GM12872 (cell line): ENCODE data around the gene EIF5.

Source experiments
- TF ChIP-seq, protein P1 (sequence below): IDR thresholded peaks from 3 replicates; pipeline ENCODE4 v1.5.1; 2011; ENCODE audit warnings: low read depth, mild to moderate bottlenecking, low read length, moderate library complexity; ENCODE audit not compliant: insufficient read depth

EIF5 gene

DNA sequence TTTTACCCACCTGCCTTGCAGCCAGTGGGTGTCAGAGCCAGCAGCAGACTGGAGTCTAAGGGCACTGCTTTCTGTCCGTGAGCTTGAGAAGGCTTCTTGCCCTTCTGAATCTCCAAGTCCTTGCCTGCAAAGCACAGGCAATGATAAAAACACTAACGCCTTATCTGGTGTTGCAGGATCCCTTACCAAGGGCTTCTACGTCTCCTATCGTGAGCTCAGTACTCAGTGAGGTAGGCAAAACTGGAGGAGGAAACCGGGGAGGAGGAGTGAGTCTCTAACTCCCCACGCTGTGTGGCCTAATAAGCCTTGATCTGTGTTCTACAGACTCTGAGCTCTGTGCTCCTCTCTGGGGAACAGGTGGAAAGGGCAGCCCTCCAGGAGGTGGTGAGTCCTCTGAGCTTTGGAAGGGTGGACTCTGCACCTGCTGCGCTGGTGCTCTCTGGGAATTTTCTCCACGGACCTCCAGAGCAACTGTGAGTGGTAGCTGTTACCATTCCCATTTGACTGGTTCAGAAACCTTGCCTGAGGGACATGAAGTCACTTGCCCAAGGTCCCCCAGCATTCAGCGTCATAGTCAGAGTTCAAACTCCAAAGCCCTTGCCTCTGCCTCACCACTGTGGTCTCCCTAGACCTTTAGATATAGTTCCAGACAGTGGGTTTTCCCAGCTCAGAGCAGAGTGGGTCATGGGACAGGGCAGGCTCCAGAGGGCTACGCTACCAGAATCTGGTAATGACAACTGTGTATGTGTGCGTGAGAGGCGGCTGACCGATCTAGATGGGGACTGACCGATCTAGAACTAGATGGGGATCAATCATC is 44.2 kb downstream of the EIF5 start:
- TF ChIP-seq, protein P1, sequence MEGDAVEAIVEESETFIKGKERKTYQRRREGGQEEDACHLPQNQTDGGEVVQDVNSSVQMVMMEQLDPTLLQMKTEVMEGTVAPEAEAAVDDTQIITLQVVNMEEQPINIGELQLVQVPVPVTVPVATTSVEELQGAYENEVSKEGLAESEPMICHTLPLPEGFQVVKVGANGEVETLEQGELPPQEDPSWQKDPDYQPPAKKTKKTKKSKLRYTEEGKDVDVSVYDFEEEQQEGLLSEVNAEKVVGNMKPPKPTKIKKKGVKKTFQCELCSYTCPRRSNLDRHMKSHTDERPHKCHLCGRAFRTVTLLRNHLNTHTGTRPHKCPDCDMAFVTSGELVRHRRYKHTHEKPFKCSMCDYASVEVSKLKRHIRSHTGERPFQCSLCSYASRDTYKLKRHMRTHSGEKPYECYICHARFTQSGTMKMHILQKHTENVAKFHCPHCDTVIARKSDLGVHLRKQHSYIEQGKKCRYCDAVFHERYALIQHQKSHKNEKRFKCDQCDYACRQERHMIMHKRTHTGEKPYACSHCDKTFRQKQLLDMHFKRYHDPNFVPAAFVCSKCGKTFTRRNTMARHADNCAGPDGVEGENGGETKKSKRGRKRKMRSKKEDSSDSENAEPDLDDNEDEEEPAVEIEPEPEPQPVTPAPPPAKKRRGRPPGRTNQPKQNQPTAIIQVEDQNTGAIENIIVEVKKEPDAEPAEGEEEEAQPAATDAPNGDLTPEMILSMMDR, result no peak

DNA sequence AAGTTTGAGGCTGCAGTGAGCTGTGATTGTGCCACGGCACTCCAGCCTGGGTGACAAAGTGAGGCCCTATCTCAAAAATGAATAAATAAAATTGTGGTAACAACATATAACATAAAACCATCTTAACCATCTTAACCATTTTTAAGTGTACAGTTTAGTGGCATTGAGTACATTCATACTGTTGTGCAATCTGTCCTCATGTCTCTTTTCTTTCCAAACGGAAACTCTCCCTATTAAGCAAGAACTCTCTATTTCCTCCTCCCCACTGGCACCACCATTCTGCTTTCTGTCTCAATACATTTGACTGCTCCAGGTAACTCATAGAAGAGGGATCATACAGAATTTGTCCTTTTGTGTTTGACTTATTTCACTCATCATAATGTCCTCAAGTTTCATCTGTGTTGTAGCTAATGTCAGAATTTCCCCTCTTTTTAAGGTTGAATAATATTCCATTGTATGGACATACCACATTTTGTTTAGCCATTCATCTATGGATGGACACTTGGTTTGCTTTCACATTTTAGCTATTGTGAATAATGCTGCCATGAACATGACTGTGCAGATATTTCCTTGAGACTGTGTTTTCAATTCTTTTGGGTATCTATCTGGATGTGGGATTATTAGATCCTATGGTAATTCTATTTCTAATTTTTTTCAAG is 46.8 kb downstream of the EIF5 start:
- TF ChIP-seq, protein P1, result no peak

DNA sequence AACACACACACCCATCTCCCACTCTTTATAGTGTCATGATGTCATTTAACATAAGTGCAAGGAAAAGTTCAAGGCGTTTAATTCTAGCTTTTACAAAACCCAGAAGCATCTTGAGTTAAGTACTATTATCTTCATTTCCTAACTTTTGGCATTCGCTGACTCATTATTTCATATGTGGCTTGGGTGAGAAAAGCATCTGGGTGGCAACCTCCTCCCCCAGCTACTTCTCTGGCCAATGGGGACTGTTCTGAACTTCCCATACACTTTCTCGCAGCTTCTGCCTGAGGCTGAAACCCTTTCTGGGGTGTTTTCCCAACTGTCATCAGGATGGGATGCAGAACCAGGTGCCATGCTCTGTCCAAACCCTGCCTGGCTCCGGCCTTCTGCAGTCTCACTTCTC is 48.3 kb downstream of the EIF5 start:
- TF ChIP-seq, protein P1, result no peak

DNA sequence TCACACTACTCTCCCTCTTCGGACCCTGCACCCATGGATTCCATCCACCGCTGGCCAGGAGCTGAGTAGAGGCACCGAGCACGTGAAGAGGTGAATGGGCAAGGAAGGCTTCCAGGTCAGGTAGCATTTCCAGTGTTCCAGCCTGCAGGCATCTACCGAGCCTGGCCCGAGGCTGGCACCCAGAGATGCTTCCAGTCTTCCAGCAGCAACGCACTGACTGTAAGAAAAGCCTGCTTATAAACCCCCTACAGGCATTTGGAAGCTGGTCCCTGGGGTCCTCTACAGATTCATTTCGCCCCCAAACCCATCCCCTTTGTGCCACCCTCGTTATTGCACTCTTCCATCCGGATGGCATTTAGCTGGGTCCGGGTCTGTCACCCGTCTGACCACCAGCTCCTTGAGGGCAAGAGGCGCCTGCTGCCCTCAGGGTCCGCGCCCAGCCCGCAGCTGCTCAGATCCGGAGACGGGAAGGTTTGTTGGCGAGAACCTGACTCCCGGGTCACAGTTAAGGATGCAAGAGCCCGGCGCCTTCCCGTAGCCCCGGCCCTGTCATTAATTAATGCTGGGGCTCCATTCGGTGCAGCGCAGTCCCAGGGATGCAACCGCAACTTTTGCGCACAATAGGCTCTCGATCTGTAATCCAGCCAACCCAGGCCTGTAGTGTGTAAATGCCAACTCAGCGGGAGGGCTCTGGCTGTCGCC is 50.6 kb downstream of the EIF5 start:
- TF ChIP-seq, protein P1, result no peak

DNA sequence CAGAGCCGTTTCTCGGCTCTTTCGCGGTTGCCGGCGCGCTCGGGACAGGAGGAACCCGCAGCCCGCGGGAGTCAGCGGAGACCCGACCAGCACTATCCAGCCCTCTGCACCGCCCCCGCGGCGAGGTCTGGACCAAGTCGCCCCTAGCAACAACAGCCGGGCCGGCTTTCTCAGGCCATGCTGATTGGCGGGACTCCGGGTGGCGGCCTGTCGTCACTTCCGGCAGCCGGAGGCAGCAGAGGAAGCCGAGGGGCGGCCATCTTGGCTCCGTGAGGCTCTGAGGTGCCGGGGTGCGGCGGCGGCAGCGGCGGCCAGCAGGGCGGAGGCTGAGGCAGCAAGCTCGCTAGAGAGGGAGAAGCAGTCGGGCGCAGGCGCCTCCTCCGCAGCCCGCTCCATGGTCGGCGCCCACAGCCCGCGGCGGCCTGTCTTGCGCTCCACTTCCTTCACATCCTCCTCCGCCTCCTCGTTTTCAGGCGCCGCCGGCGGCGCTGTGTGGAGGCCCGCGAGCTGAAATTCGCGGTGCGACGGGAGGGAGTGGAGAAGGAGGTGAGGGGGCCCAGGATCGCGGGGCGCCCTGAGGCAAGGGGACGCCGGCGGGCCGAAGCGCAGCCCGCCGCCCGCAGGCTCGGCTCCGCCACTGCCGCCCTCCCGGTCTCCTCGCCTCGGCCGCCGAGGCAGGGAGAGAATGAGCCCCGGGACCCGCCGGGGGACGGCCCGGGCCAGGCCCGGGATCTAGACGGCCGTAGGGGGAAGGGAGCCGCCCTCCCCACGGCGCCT is 51.3 kb downstream of the EIF5 start, which contains the start of gene MARK3:
Gene MARK3, plus strand, starts transcription at position 264 of the 777 bp plus-strand sequence. CDS start 615 bp downstream, outside the sequence.
- TF ChIP-seq, protein P1, result peak; percentile 16; the same call in 1 of the 3 replicates

DNA sequence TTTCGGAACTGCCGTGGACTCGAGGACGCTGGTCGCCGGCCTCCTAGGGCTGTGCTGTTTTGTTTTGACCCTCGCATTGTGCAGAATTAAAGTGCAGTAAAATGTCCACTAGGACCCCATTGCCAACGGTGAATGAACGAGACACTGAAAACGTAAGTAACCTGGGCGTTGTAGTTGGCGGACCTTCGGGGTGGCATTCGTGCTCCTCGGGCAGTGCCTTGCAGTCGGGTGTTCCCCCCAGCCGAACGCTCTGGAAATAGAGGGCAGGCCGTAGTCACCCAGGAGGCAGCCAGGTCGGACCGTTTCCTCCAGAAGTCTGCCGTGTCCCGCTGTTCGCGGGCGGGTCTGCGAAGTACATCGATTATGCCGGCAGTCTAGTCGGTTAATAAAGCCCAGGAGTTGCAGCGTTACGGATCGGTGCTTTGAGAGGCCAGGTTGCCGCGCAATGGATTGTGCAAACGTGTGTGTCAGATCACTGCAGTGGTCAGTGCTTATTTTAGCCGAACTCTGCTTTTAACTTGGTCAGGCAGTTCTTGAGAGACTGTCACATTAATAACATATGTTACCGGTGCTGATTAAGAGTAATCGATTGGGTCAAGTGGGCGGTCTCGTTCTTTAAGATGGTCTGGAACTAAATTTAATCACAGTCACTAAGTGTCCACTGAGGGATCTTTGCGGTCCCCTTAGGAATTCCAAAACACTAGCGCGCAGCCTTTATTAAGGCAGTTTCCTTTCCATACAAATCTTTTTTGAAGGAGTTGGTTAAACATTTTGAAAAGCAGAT is 52.1 kb downstream of the EIF5 start:
- TF ChIP-seq, protein P1, result no peak
